BLaER1 (cell line): ENCODE results near the gene CDH22.

Source experiments
- H3K27ac ChIP-seq: shearing (Covaris generic); formaldehyde crosslinking; 2 replicates; pipeline ENCODE4 v1.8.1; 2022
- H3K27me3 ChIP-seq: shearing (Covaris generic); formaldehyde crosslinking; 2 replicates; pipeline ENCODE4 v1.8.1; 2022
- H3K36me3 ChIP-seq: shearing (Covaris generic); formaldehyde crosslinking; 2 replicates; pipeline ENCODE4 v1.8.1; 2022
- H3K4me1 ChIP-seq: shearing (Covaris generic); formaldehyde crosslinking; 2 replicates; pipeline ENCODE4 v1.8.1; 2022
- H3K4me2 ChIP-seq: shearing (Covaris generic); formaldehyde crosslinking; 2 replicates; pipeline ENCODE4 v1.8.1; 2022
- H3K4me3 ChIP-seq: shearing (Covaris generic); formaldehyde crosslinking; 2 replicates; pipeline ENCODE4 v1.8.1; 2022
- H3K9ac ChIP-seq: shearing (Covaris generic); formaldehyde crosslinking; 2 replicates; pipeline ENCODE4 v1.8.1; 2022
- H3K9me3 ChIP-seq: shearing (Covaris generic); formaldehyde crosslinking; 2 replicates; pipeline ENCODE4 v1.8.1; 2022
- H4K20me1 ChIP-seq: shearing (Covaris generic); formaldehyde crosslinking; 2 replicates; pipeline ENCODE4 v1.8.1; 2022
- Cebpa-rat ChIP-seq: shearing (Covaris generic); IDR thresholded peaks from 2 replicates; pipeline ENCODE4 v1.8.1; 2022

CDH22 gene

GRCh38 chr20:46159101-46159897 is 149.0 kb downstream of the CDH22 start:
- Histone ChIP-seq H3K9me3 (no peaks in the 10 kb centered on the region), H3K4me2 (no peak overlapping the region), H3K9ac (no peak overlapping the region), H3K27ac (no peak overlapping the region), H3K4me3 (no peak overlapping the region), H3K4me1 (peaks cover 7% of the 10 kb centered on the region; the same call in 1 of the 2 replicates), H3K36me3 (no peaks in the 10 kb centered on the region), H4K20me1 (no peaks in the 10 kb centered on the region), H3K27me3 (no peaks in the 10 kb centered on the region)
- no peak for TF ChIP-seq Cebpa-rat

- no peak overlapping the region for H3K27ac ChIP-seq
- peak overlapping the region; percentile 11; the same call in 1 of the 2 replicates for H3K4me2 ChIP-seq
- no peak for TF ChIP-seq Cebpa-rat
- no peak overlapping the region for H3K4me3 ChIP-seq
- H4K20me1 ChIP-seq: no peaks in the 10 kb centered on the region
- H3K36me3 ChIP-seq: no peaks in the 10 kb centered on the region
- H3K9ac ChIP-seq: no peak overlapping the region
- peaks cover 7% of the 10 kb centered on the region; the same call in 1 of the 2 replicates for H3K4me1 ChIP-seq
- H3K9me3 ChIP-seq: no peaks in the 10 kb centered on the region
- no peaks in the 10 kb centered on the region for H3K27me3 ChIP-seq
Observed at GRCh38 chr20:46158476-46158987, 149.8 kb downstream of the CDH22 start.

GRCh38 chr20:46157625-46158024 is 150.7 kb downstream of the CDH22 start:
- TF ChIP-seq Cebpa-rat: no peak
- no peak overlapping the region; the same call in 1 of the 2 replicates for H3K9ac ChIP-seq
- H3K4me1 ChIP-seq: peaks cover 7% of the 10 kb centered on the region; the same call in 1 of the 2 replicates
- no peak overlapping the region for H3K4me2 ChIP-seq
- H3K36me3 ChIP-seq: no peaks in the 10 kb centered on the region
- H4K20me1 ChIP-seq: no peaks in the 10 kb centered on the region
- no peak overlapping the region for H3K4me3 ChIP-seq
- H3K9me3 ChIP-seq: no peaks in the 10 kb centered on the region
- H3K27ac ChIP-seq: no peak overlapping the region
- H3K27me3 ChIP-seq: no peaks in the 10 kb centered on the region

GRCh38 chr20:46157076-46157592 is 151.2 kb downstream of the CDH22 start:
- Histone ChIP-seq H3K4me1 (peaks cover 7% of the 10 kb centered on the region; the same call in 1 of the 2 replicates), H3K27me3 (no peaks in the 10 kb centered on the region), H4K20me1 (no peaks in the 10 kb centered on the region), H3K4me3 (no peak overlapping the region), H3K9ac (no peak overlapping the region), H3K27ac (no peak overlapping the region), H3K36me3 (no peaks in the 10 kb centered on the region), H3K4me2 (no peak overlapping the region), H3K9me3 (no peaks in the 10 kb centered on the region)
- no peak for TF ChIP-seq Cebpa-rat

- H3K9me3 ChIP-seq: no peaks in the 10 kb centered on the region
- H3K27me3 ChIP-seq: no peaks in the 10 kb centered on the region
- H3K4me3 ChIP-seq: no peak overlapping the region
- H3K36me3 ChIP-seq: no peaks in the 10 kb centered on the region
- peaks cover 7% of the 10 kb centered on the region; the same call in 1 of the 2 replicates for H3K4me1 ChIP-seq
- no peak overlapping the region for H3K27ac ChIP-seq
- H3K9ac ChIP-seq: no peak overlapping the region
- no peak overlapping the region for H3K4me2 ChIP-seq
- no peak for TF ChIP-seq Cebpa-rat
- no peaks in the 10 kb centered on the region for H4K20me1 ChIP-seq
Observed at GRCh38 chr20:46156065-46156464, 152.2 kb downstream of the CDH22 start.

- H3K27ac ChIP-seq: no peak overlapping the region
- no peaks in the 10 kb centered on the region for H3K9me3 ChIP-seq
- TF ChIP-seq Cebpa-rat: no peak
- no peak overlapping the region for H3K9ac ChIP-seq
- no peaks in the 10 kb centered on the region for H3K36me3 ChIP-seq
- H3K4me3 ChIP-seq: no peak overlapping the region
- H4K20me1 ChIP-seq: no peaks in the 10 kb centered on the region
- H3K4me1 ChIP-seq: peaks cover 7% of the 10 kb centered on the region; the same call in 1 of the 2 replicates
- no peaks in the 10 kb centered on the region for H3K27me3 ChIP-seq
- H3K4me2 ChIP-seq: no peak overlapping the region
Observed at GRCh38 chr20:46154796-46155195, 153.5 kb downstream of the CDH22 start.

- no peak for TF ChIP-seq Cebpa-rat
- Histone ChIP-seq H3K4me1 (peaks cover 7% of the 10 kb centered on the region; the same call in 1 of the 2 replicates), H4K20me1 (no peaks in the 10 kb centered on the region), H3K4me3 (no peak overlapping the region), H3K4me2 (no peak overlapping the region), H3K27me3 (no peaks in the 10 kb centered on the region), H3K9ac (no peak overlapping the region), H3K36me3 (no peaks in the 10 kb centered on the region), H3K27ac (no peak overlapping the region), H3K9me3 (no peaks in the 10 kb centered on the region)
Observed at GRCh38 chr20:46154305-46154704, 154.0 kb downstream of the CDH22 start.

GRCh38 chr20:46152824-46153586 is 155.3 kb downstream of the CDH22 start:
- Histone ChIP-seq H3K9ac (no peak overlapping the region), H3K4me3 (no peak overlapping the region), H3K4me1 (0 out of 2 replicates have a peak, but pooled peaks cover under 1% of the 10 kb centered on the region), H3K36me3 (no peaks in the 10 kb centered on the region), H3K9me3 (no peaks in the 10 kb centered on the region), H4K20me1 (no peaks in the 10 kb centered on the region), H3K4me2 (no peak overlapping the region), H3K27ac (no peak overlapping the region), H3K27me3 (no peaks in the 10 kb centered on the region)
- TF ChIP-seq Cebpa-rat: no peak

GRCh38 chr20:46151936-46152335 is 156.4 kb downstream of the CDH22 start:
- Histone ChIP-seq H4K20me1 (no peaks in the 10 kb centered on the region), H3K27ac (no peak overlapping the region), H3K36me3 (no peaks in the 10 kb centered on the region), H3K4me3 (no peak overlapping the region), H3K9ac (no peak overlapping the region), H3K9me3 (no peaks in the 10 kb centered on the region), H3K4me1 (no peaks in the 10 kb centered on the region), H3K27me3 (no peaks in the 10 kb centered on the region), H3K4me2 (no peak overlapping the region)
- TF ChIP-seq Cebpa-rat: no peak
